T-helper 1 cell treated with Interleukin-12 subunit alpha and Interleukin-12 subunit beta and Interleukin-4 antibody, amounts not matched to agents 30 ng/mL and 1 ng/mL, for 36 hours (primary cell): ENCODE results near the gene HLA-DOA. TPM values are rescaled to one million over a fixed set of nuclear protein-coding genes. Genes with fewer than 3 reads are reported as not detected.

Experiments
- intact Hi-C: fragments of 100-400 bp; cut with micrococcal nuclease; formaldehyde crosslinking; loops from one replicate; pipeline ENCODE4 v1.15.1; 2024
- total RNA-seq: library from RNA; stranded (reverse); gene quantifications from 2 replicates; pipeline ENCODE4 v1.2.3, GENCODE V29; 2022

The HLA-DOA gene
- total RNA-seq: 5.8 and 8.4 TPM in 2 replicates

DNA sequence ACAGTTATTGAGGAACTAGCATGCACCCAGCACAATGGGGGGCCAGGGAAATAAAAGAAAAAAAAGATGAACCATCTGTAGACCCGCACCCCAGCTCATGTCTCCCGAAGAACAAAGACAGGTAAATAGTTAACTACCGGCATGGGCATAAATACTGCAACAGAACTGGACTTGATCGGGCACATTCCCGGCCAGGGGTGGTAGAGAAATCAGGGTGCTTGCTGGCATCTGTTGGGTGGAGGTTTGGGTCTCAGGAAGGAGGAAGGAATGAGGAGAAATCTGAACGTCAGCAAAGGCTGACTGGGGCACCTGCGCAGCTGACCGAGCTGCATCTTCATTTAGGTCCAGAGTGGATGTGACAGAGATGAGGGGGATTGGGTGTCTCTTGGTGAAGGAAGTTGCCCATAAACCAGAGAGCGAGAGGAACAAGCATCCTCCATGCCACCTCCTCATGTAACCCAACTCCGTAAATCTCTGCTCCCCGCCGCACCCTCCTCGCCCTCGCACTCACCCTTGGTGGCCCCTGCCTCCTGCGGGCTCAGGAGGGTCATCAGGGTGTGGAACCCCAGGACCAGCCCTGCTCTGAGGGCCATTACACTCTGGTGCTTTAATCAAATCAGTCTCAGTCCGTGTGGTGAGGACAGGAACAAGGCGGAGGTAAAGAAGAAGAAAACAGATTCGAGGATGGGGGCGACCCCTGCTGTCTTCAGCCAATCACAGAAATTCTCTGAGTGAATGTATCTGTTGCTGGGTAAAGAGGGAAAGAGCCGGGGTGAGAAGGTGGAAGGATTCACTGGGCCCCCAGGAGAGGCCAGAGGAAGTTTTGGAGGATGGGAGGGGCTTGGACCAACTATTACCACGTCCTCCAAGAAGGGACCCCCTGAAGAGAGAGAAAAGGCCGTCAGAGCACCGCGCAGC, at the start of gene HLA-DOA:
Gene HLA-DOA (minus strand): TSS at position 648 of the 918 bp plus-strand sequence.
- intact Hi-C loops: no loop called here

DNA sequence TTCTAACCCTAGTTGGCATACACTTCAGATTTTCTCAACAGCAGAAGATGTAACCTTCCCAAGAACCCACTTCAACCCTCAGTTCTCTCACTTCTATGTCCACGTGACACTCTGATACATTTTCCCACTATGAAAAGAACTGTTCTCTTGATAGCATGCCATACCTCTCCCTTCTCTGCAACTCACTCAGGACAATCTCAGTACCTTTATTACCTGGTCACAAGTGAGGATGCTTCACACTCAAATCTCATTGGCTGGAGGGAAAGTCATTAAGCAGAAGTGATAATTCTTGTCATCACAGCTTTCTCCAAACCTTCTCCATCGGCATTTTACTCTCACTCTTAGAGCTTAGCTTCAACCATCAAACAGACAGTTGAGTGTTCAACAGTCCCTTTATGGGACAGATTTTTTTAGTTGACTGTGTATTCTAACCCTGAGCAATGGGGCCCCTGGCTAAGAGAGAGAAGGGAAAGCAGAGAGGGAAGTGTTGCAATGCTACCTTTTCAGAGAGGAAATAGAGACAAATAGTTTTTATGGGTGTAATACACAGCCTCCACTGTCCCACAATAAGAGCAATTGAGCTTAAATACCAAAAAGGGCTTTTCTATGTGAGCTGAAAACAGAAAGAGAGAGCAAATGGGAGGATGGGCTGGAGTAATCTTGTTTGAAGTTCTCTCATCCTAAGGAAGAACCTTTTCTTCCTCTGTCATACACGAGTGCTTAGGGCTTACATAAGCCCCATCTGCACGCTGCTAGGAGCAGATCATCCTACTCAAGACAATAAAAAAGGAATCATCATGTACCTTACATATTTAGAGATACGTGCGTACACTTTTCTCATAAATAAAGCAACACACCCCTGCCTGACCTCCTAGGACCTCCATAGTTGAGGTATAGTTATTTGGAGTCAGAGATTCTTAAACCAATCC, 48.1 kb upstream of the HLA-DOA start:
- intact Hi-C loops: no loop called here

DNA sequence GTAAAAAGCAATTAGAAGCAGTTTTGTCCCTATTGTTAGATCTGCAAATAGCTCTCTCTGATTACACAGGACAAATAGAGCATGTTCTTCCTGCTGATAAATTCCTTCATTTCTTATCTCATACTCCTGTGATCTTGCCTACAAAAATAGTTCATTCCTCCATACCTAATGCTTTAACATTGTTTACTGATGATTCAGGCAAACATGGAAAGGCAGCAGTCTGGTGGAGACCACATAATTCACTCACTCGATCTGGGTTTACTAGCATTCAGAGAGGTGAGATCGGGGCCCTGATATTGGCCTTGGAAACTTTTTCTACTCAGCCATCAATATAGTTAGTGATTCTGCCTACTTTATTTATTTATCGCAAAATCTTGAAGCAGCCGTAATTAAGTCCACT, 43.8 kb upstream of the HLA-DOA start:
- intact Hi-C loops: no loop called here

DNA sequence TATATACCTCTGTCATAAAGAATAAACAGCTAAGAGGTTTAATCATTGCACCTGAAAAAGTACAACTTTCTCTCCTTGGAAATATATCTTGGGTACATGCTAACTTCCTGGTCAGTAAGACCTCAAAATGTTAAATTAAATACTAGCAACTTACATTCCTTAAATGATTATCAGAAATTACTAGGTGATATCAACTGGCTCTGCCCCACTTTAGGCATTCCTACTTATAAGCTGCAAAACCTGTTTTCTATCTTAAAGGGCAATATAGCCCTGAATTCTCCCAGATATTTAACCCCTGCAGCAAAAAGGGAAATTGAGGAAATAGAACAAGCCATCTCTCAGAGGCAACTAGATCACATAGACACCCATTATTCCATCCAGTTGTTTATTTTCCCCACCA, 43.2 kb upstream of the HLA-DOA start:
- intact Hi-C loops: no loop called here

DNA sequence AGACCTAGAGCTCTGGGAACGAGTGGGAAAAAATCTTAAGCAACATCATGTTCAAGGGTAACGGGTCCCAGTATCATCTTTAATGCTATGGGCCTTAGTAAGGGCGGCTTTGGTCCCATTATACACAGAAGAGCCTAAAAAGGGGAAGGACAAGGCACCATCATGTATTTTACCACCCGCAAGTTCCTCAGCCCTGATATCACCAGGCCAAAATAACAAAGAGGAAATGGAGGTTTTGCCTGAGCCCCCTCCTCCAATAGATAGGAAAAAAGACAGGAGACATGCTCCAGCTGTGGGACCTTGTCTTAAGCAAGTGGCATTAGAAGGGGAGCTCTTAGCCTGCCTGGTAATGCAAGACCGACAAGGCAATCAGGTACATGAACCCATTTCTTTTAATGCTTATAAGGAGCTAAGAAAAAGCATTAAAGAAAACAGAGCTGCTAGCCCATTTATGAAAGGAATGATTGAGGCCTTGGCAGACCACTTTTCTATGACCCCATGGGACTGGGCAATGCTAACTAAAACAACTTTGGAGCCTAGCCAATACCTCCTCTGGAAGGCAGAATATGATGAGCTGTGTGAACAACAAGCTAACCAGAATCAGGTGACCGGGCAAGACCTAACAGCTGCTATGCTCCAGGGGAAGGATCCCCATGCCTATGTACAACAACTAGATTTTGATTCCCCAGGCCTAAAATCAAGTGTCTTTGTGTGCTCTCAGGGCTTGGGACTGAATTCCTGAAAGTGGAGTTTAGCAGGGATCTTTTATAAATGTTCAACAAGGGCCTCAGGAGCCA, 40.8 kb upstream of the HLA-DOA start:
- intact Hi-C loops: no loop called here

DNA sequence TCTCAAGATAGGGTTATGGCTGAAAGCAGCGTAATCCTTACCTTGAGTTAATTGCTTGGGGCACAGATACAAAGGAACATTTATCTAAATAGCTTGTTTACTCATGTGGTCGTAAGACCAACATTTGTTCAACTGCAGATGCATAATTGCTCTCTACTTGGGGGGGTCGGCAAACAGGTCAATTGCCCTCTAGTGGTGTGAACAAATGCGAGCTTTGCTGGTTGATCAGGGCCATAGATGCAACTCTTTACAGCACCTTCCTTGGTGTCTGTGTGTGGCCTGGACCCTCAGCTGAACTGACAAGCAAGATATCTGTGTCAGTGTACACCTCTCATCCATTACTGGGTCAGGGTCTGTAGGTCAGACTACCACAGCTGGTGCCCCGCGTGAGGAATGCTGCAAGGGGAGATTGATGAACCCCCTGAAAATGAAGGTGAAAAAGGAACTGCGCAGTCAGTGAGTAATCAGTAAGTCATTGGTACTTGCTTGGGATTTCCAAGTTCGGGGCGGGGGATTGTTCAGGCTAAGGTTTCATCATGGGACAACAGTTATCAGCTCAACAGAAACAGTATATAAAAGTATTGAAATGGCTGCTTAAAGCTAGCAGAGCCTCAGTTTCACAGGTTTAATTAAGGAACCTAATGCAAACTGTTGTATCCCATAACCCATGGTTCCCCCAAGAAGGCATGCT, 40.1 kb upstream of the HLA-DOA start:
- intact Hi-C loops: no loop called here

DNA sequence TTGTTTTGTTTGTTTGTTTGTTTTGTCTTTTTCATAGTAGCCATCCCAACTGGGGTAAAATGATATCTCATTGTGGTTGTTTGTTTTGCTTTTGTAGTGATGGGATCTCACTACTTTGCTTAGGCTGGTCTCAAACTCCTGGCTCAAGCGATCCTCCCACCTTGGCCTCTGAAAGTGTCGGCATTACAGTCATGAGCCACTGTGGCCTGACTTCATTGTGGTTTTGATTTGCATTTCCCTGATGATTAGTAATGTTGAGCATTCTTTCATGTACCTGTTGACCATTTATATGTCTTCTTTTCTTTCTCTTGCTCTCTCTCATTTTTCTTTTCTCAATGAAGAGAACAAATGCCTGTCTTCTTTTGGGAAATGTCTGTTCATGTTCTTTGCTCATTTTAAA, 30.8 kb upstream of the HLA-DOA start:
- intact Hi-C loops: no loop called here

DNA sequence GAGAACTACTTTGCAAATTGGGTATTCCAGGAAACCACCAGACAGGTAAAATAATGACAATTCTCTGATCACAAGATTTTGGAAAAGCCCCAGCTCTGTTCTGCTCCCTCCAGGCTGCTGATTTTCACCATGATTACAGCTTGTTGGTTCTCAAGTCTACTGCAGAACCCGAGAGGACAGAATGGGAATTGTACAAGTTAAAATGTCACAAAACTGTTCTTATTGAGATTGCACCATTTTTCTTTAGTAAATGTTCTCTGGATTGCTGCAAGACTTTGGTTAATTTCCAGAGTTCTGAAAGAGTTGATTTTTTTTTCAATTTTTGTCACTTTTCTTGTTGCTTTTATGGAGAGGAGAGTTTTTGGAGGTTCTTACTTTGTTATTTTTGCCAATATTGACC, 27.1 kb upstream of the HLA-DOA start:
- intact Hi-C loops: no loop called here

DNA sequence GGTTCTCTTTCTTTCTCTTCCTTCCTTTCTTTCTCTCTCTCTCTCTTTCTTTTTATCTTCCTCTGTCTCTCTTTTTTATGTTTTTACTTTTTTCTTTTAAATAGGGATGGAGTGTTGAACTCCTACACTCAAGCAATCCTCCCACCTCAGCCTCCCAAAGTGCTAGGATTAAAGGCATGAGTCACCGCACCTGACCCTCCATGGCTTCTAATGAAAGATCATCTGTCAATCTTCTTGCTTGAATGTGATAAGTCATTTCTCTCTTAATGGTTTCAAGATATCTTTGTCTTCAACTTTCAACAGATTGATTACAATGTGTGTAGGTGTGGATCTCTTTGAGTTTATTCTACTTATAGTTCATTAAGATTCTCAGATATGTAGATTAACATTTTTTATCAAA, 25.2 kb upstream of the HLA-DOA start:
- intact Hi-C loops: no loop called here

DNA sequence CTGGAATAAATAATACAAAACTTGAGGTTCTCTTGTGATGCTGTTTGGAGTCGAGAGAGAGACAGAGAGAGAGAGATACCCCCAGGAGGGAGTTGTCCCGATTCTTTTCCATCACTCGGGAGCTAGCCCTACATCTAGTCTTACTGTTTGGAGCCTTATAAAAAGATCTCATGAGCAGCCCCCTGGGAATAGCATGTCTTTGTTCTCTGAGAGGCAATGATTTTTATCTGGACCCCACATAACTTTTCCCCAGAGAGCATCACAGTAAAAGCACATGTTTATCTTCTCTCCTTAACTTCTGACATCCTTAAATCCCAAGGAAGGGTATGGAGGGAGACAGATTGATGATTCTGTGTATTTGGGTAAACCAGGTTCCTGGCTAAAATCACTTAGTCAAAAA, 20.9 kb upstream of the HLA-DOA start:
- intact Hi-C loops: no loop called here

DNA sequence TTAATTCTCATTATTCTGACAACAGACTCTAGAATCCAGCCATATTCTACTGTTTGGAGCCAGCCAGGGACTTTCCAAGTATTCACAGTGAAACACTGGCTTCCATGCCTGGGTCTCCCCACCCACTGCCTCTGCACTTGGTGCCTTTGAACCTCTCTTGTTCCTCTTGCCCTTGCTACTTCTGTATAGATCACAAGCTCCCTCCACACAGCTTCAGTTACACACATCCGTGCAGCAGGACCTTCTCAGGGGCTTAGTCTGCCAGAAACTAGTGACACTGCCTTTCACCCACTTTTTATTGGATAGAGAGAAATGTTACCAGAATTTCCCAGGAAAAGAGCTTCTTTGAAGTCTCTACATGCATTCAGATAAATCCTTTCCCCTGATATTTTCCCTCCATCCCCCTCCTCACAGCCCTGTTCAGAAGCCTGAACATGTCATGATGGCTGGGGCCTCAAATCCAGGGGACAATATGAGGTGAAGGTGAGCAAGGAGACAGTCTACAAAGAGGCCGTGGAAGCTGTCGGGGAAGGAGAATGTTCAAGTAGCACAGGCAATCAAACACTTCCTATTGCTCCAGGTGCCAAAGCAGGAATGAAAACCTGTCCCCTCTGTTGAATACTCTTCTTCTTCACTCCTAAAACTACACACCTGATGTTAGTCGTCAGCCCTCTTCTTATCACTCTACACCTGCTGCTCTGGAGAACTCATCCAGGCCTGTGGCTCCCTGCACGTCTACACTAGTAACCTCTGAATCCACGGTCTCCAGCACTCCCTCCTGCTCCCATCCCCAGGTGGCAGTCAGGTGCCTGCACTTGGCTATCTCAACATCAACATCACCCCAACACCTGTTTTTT, 20.2 kb upstream of the HLA-DOA start:
- intact Hi-C loops: loop anchor here (2.0 kb wide), 2 partner anchors 15 to 43 kb away; partner anchors contain the start of gene HLA-DPA1

DNA sequence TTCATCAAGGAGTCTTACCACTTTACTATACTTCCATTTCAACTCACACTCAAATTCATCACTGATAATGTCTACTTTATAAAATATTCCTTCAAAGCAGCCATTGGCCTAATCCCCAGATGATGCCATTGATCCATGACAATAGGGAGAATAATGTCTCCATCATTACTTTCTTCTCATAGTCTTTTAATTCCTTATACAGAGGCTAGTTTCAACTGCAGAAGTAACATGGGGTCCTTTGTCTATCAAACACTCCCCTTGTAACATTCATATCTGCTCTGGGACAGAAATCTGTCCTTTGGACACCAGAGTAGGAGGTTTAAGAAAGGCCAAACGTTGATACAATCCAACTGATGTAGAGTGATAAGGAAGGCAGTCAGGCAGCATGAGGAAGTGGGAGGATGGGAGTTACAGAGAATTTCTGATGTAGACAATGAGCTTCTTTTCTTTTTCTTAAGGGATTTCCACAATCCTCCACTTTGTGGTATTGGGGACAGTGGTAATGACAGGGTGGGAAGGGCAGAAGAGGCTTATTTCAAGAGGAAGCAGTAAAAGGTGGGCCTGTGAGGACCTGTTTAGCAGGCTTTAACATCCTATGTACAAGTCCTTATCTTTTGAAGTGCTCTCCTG, 18.9 kb upstream of the HLA-DOA start:
- intact Hi-C loops: loop anchor here (1.0 to 2.0 kb wide), 3 partner anchors 8 to 44 kb away; partner anchors contain the start of gene HLA-DPA1

DNA sequence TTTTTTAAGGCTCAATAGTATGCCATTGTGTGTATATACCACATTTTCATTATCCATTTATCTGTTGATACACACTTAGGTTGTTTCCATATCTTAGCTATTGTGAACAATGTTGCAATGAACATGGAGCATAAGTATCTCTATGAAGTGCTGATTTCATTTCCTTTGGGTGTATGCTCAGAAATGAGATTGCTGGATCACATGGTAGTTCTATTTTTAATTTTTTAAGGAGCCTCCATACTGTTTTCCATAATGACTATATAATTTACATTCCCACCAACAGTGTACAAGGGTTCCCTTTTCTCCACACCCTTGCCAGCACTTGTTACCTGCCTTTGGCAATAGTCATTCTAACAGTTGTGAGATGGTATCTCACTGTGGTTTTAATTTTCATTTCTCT, 15.1 kb upstream of the HLA-DOA start:
- intact Hi-C loops: no loop called here

DNA sequence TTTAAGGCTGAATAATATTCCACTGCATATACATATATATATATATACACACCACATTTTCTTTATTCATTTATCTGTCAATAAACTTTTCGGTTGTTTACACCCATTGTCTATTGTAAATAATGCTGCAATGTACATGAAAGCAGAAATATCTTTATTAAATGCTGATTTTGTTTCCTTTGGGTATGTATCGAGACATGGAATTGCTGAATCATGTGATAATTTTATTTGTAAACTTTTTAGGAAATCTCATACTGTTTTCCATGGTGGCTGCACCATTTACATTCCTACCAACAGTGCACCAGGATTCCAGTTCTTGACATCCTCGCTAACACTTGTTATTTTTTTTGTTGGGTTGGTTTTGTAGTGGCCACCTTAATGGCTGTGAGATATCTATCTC, 14.1 kb upstream of the HLA-DOA start:
- intact Hi-C loops: no loop called here

DNA sequence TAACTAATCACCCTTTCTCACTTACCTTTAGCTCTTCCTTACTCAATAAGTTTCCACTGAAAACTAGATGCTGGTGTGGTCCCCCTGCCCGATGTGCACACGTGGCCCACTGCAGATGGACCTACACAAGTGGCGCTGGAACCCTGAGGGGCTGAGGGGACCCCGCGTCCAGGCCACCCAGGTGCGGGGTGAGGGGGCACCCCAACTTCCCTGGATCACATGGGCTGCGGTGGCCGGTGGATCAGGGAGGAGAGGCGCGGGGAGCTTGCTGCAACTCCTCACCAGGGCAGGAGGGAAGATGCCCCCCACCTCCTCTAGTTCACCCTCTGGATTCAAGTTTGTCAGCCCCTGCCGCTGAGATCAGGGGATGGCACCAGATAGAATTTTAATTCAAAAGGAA, 12.5 kb upstream of the HLA-DOA start:
- intact Hi-C loops: no loop called here

DNA sequence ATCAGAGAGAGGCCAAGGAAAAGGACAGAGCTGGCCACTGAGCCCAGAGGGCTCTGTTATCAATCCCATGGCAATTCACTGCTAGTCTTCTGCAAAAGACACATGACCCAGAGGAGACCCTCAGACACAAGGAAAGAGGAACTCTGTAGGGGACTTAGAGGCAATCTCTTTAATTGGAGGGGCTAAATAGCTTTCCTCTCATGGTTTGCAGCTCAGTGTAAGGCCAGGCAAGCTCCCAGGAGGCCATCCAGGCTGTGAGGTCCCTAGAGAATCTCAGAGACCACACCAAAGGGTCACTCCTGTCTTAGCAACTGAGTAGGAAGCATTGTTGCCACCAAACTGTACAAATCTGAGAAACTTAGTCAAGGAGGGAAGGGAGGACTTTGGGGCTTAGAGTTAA, 10.0 kb upstream of the HLA-DOA start:
- intact Hi-C loops: loop anchor here (1.0 kb wide), 1 partner anchor 56 kb away; the partner anchor contains the start of gene HLA-DPB1

DNA sequence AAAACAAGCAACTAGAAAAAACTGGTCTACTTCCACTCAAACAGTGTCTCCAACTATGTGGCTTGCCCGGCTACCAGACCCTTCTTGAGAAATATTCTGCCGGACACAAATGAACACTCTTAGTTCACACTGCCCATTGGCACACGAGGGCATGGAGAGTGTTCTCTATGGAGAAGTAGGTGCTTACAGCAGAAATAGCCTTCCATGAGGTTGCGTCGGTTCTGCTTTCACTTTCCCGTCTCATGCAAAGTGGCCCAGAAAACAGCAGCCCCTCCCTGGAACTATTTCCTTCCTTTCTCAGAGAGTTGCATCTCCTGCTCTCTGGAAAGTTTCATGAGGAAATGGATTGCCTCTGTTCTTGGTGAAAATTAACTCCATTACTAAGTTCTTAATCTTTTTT, 9.5 kb upstream of the HLA-DOA start:
- intact Hi-C loops: loop anchor here (1.0 kb wide), 1 partner anchor 56 kb away; the partner anchor contains the start of gene HLA-DPB1

DNA sequence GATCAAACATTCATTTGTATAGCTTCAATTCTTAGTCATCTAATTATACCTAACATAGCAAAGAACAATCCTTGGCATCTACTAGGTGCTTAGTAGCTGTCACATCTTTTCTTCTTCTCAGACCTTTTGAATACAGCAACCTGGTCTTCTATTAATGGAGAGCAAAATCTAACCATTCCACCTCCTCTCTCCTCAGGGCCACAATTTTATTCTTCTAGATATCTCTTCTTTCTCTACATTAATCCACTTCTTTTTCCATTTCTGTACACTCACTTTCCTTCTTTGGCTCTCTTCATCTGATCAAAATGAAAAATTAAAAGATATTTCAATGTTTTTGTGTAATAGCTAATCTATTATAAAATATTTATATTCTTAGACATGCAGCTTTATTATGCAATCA, 9.0 kb upstream of the HLA-DOA start:
- intact Hi-C loops: no loop called here
